ENCODE measurements around the gene CEP131.
A peak's percentile ranks its signal among the peaks of the same experiment; 100 is the strongest.

CEP131 gene

GRCh38 chr17:81251709-81252301 lies 29.0 kb upstream of the CEP131 start:
- DNase-seq (ENCODE audit: low read depth): no peak

- DNase-seq (ENCODE audit: low read depth): no peak
These were observed 28.4 kb upstream of the CEP131 start for GRCh38 chr17:81251094-81251708.

GRCh38 chr17:81250286-81251093 lies 27.7 kb upstream of the CEP131 start:
- DNase-seq (ENCODE audit: low read depth): no peak

- no peak for DNase-seq (ENCODE audit: low read depth)
These were observed 26.7 kb upstream of the CEP131 start for GRCh38 chr17:81249223-81250040.

- no peak for DNase-seq (ENCODE audit: low read depth)
These were observed 25.9 kb upstream of the CEP131 start for GRCh38 chr17:81248649-81249048.

GRCh38 chr17:81247339-81247990 lies 24.7 kb upstream of the CEP131 start:
- no peak for DNase-seq (ENCODE audit: low read depth)

GRCh38 chr17:81246679-81247338 lies 24.0 kb upstream of the CEP131 start:
- no peak for DNase-seq (ENCODE audit: low read depth)

- DNase-seq (ENCODE audit: low read depth): no peak
These were observed 23.5 kb upstream of the CEP131 start for GRCh38 chr17:81246343-81246670.

- no peak for DNase-seq (ENCODE audit: low read depth)
These were observed 23.0 kb upstream of the CEP131 start for GRCh38 chr17:81245665-81246342.

GRCh38 chr17:81245024-81245664 lies 22.4 kb upstream of the CEP131 start:
- no peak for DNase-seq (ENCODE audit: low read depth)

GRCh38 chr17:81244358-81245023 lies 21.7 kb upstream of the CEP131 start:
- DNase-seq (ENCODE audit: low read depth): no peak

- DNase-seq (ENCODE audit: low read depth): no peak
These were observed 20.5 kb upstream of the CEP131 start for GRCh38 chr17:81243333-81243664.

GRCh38 chr17:81242421-81243332 lies 19.9 kb upstream of the CEP131 start:
- DNase-seq (ENCODE audit: low read depth): no peak

GRCh38 chr17:81241648-81242420 lies 19.1 kb upstream of the CEP131 start:
- DNase-seq (ENCODE audit: low read depth): peak; percentile 39

GRCh38 chr17:81241203-81241602 lies 18.4 kb upstream of the CEP131 start:
- no peak for DNase-seq (ENCODE audit: low read depth)

- DNase-seq (ENCODE audit: low read depth): no peak
These were observed 18.0 kb upstream of the CEP131 start for GRCh38 chr17:81240761-81241160.

GRCh38 chr17:81239714-81240555 lies 17.2 kb upstream of the CEP131 start:
- no peak for DNase-seq (ENCODE audit: low read depth)
